Kidney epithelial cell (primary cell): ENCODE measurements around the gene GNLY. TPM values are rescaled to one million over a fixed set of nuclear protein-coding genes. Genes with fewer than 3 reads are reported as not detected.

ENCODE experiments used
- DNase-seq: peaks from one replicate; pipeline ENCODE4 v3.0.0-alpha.2; 2010; ENCODE audit warnings: low read depth
- H3K27me3 ChIP-seq: 2 replicates; pipeline ENCODE4 v1.6.0; 2011; ENCODE audit warnings: low read length; ENCODE audit not compliant: control insufficient read depth, insufficient read depth
- H3K36me3 ChIP-seq: 2 replicates; pipeline ENCODE4 v1.5.1; 2011; ENCODE audit warnings: low read length; ENCODE audit not compliant: control insufficient read depth, insufficient read depth
- H3K4me3 ChIP-seq: 2 replicates; pipeline ENCODE4 v1.5.1; 2011; ENCODE audit warnings: low read depth, mild to moderate bottlenecking, control low read depth, low read length
- CTCF ChIP-seq: IDR thresholded peaks from 2 replicates; pipeline ENCODE4 v1.5.1; 2011; ENCODE audit warnings: mild to moderate bottlenecking, moderate library complexity, low read length, control low read depth, inconsistent platforms; ENCODE audit not compliant: insufficient read depth, poor library complexity, severe bottlenecking
- total RNA-seq: library from RNA; depleted of rRNA; stranded (reverse); fragments of >200 nt; gene quantifications from 2 replicates; pipeline ENCODE4 v1.2.3, GENCODE V29; 2015

Gene GNLY
- total RNA-seq, 1 donor from 2014 or later: not detected

GRCh38 chr2:85737481-85737880, 43.3 kb downstream of the GNLY start:
- TF ChIP-seq CTCF: no peak
- no peaks in the 10 kb centered on the region for H3K36me3 ChIP-seq
- H3K27me3 ChIP-seq: peaks cover 5% of the 10 kb centered on the region
- no peak for DNase-seq
- H3K4me3 ChIP-seq: no peak overlapping the region

- Histone ChIP-seq H3K36me3 (no peaks in the 10 kb centered on the region), H3K4me3 (no peak overlapping the region), H3K27me3 (peaks cover 5% of the 10 kb centered on the region)
- DNase-seq: no peak
- no peak for TF ChIP-seq CTCF
Measured at GRCh38 chr2:85737961-85738360, 43.8 kb downstream of the GNLY start.

DNA sequence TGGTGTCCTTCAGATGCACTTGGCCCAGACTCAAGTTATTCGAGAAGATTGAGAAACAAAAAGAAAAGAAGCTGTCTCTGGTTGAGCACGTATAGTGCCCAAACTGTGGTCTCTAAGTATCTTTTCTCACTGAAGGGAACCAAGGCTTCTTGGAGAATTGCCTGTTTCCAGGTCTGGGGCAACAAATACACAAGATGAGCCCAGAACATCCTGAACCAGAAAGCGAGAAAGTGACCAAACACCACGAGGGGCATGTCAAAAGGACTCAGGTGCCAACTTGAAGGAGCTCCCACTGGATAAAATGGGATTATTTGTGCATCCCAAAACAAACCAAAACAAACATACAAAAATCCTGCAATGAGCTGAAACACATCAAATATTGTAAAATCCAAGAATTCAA, 46.0 kb downstream of the GNLY start:
- no peak overlapping the region for H3K4me3 ChIP-seq
- no peak for TF ChIP-seq CTCF
- H3K27me3 ChIP-seq: peaks cover under 1% of the 10 kb centered on the region
- DNase-seq: no peak
- H3K36me3 ChIP-seq: no peaks in the 10 kb centered on the region

- no peak for DNase-seq
- H3K4me3 ChIP-seq: no peak overlapping the region
- no peaks in the 10 kb centered on the region for H3K36me3 ChIP-seq
- H3K27me3 ChIP-seq: peaks cover 7% of the 10 kb centered on the region
- no peak for TF ChIP-seq CTCF
Measured at GRCh38 chr2:85741211-85741832, 47.2 kb downstream of the GNLY start.

- Histone ChIP-seq H3K27me3 (peaks cover 11% of the 10 kb centered on the region), H3K36me3 (no peaks in the 10 kb centered on the region), H3K4me3 (no peak overlapping the region)
- no peak for TF ChIP-seq CTCF
- no peak for DNase-seq
Measured at GRCh38 chr2:85741833-85742455, 47.8 kb downstream of the GNLY start.
